GM18526 (cell line): ENCODE results near the gene C22orf39.
A peak's percentile ranks its signal among the peaks of the same experiment; 100 is the strongest.

ENCODE experiments used
- POLR2A ChIP-seq: IDR thresholded peaks from 3 replicates; pipeline ENCODE4 v1.6.1; 2011; ENCODE audit not compliant: insufficient read length; ENCODE audit errors: extremely low read depth

C22orf39 gene

DNA sequence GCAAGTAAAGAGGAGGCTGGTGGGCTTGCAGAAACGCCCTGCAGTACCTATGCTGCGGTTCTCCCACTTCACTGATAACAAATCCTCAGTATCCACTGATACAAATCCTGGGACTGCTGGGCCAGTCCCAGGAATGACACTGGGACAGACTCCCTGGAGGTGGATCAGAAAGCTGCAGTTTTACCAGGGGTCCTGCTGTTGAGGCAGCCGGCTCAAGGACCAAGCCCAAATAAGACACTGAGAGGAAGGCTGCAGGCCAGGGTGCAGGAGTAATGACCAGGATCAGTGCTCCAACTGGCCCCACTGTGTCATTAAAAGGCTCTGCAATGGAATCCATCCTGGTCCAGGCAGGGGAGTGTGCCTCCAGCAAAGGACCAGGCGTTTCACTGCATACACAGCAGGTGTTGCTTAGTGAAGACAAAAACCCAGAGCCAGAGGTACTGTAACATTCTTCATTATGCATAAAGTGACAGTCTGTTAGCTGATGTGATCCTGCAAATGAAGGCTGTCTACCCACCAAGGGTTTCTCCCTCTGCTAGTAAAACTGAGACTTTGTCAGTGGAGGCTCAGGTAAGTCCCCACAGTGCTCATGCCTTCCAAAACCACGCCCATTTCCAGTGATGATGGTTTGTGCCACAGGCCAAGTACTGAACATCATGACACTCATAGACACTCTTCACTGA is 1.4 kb upstream of the C22orf39 start:
- no peak for TF ChIP-seq POLR2A

DNA sequence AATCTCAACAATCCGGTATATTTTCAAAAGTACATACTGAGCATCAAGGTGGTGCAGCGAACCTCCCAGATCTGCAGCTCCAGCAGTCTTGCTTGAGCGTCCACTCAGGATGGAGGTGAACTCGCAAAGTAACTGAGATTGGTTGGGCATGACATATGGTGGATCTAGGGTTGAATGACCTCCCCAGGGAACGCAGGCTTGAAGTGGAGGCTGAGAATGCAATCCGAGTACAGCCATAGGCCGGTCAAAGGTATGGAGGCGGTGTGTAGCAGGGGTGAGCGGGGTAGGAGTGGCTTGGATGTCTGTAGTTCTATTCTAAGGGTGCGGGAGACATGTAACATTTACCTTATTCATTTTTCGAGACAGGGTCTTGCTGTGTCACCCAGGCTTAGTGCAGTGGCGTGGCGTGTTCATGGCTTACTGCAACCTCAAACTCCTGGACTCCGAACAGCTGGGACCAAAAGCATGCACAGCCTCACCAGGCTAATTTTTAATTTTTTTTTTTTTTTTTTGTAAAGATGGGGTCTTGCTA is 631 bp upstream of the C22orf39 start:
- TF ChIP-seq POLR2A = no peak

GRCh38 chr22:19446603-19447329 is 745 bp downstream of the C22orf39 start:
- TF ChIP-seq POLR2A = no peak

GRCh38 chr22:19443544-19444211 is 3.8 kb downstream of the C22orf39 start:
- no peak for TF ChIP-seq POLR2A

DNA sequence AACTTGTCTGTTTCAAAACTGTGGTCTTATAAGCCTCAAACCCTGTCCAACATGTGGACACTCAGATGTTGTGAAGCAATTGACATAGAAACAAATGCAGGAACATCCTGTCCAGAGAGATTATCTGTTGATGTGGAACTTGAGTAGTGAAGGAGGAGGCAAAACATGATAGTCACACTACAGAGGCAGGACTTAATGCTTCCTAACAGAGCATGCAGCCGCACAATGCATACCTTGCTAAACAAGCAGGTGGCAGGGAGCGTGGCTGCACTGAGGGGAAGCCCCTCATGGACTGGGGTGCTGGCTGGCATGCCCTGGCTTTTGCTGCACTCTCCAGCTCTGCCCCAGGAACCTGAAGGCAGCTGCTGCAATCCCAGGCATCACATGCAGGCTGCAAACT is 5.3 kb downstream of the C22orf39 start:
- no peak for TF ChIP-seq POLR2A

- no peak for TF ChIP-seq POLR2A
These were observed 6.9 kb downstream of the C22orf39 start for GRCh38 chr22:19440411-19441195.

- TF ChIP-seq POLR2A = no peak
These were observed 9.2 kb downstream of the C22orf39 start for GRCh38 chr22:19438298-19438697.

GRCh38 chr22:19434829-19435580 is 12.5 kb downstream of the C22orf39 start:
- TF ChIP-seq POLR2A = no peak

- TF ChIP-seq POLR2A = no peak
These were observed 13.1 kb downstream of the C22orf39 start for GRCh38 chr22:19434401-19434800.

DNA sequence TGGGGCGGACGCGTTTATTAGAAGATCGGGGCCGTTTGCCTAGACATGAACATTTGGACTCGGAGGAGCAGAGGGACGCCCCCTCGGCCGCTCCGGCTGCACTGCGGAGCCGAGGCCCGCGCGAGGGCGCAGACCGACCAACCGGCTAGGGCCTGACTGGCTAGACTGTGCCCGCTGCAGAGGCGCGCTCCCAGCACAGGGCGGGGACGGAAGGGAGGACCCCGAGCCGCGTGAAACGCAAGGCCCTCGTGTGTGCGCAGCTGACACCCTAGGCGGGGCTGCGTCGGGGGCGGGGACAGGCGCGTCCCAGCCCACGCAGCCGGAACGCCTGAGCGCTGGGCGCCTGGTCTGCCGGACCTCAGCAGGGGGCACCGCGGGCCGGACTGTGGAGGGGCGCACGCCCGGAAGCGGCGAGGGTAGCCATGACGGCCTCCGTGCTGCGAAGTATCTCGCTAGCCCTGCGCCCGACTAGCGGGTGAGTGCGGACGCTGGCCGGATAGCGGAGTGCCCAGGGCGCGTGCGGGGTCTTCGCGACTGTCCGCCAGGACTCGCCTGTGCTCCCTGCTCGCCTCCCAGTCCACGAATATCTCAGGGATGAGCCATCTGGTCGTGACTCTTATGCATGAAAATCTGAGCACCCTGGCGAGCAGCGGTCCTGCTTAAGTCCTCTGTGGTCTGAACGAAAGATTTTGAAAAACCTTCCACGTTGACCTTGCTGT is 15.2 kb downstream of the C22orf39 start, which contains the start of gene MRPL40:
Gene MRPL40 (plus strand): TSS at position 413 of the 719 bp plus-strand sequence. CDS start 10 bp downstream, at position 423.
- peak; percentile 96 for TF ChIP-seq POLR2A

DNA sequence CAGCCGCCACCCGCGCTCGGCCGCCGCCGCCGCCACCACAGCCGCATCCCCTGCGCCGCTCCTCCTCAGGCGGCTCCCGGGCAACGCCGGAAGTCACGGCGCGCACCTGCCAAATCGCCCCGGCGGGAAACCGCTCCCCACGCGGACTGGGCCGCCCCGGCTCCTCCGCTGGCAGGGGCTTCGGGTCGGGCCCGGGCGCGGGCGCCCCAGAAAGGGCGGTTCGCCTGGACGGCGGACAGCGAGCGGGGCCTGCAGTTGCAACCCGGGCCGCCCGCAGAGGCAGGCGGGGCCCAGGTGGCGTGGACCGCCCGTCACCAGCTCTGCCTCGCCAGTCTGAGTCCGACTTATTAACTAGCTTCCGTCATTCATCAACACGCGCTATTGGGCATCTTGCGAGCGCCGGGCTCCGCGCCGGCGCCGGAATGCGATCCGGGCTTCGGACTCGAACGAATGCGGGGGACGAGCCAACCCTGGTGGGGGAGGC is 15.8 kb downstream of the C22orf39 start, which contains the start of gene HIRA:
Gene HIRA (minus strand): TSS at position 85 of the 484 bp plus-strand sequence. CDS start 257 bp downstream, outside the sequence.
- TF ChIP-seq POLR2A = peak; percentile 33

DNA sequence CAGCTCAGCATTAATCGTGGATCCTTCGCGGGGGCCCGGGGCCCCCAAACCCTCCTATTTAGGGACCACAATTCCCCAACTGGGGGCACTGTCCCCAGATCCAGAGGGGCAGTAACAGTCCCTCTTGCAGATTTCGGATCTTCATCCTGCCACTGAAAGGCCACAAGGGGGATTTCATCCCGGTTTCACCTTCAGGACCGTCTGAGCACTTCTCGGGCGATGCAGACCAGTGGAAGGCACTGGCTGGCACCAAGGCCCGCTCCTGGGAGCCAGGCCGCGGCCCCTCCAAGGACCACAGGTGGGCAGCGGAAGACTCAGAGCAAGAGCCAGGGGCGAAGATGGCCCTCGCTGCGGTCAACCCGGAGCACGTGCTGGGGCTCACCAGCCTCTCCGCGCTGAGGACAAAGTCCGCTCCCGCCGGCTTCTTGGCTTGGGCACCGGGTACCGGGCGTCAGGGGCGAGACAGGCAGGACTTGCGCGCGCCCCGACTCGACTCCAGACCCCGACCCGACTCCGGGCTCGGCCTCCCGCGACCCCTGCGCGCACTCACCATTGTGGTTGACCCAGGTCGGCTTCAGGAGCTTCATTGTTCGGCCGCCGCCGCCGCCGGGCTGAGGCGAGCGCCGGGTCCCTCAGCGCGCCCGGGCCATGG is 16.5 kb downstream of the C22orf39 start:
- TF ChIP-seq POLR2A = no peak
